SK-N-SH (cell line): ENCODE results near the gene RAPGEF1. TPM values are rescaled to one million over a fixed set of nuclear protein-coding genes. Genes with fewer than 3 reads are reported as not detected.

Experiments
- CTCF ChIA-PET: fragments of 300-600, 350-600 bp; formaldehyde crosslinking; extraction: SDS; loops from one replicate; lab custom pipeline; 2021; lab: Yijun Ruan, JAX
- POLR2A ChIA-PET: fragments of 350-600 bp; sonication (Branson Sonifier 250); formaldehyde crosslinking; extraction: SDS; loops from one replicate; lab custom pipeline; 2020; ENCODE audit warnings: antibody characterized with exemption, inconsistent platforms; lab: Yijun Ruan, JAX
- DNase-seq: peaks from one replicate; pipeline ENCODE4 v3.0.0; 2012
- H2AFZ ChIP-seq: fragments of 200-600 bp; sonication (generic); 2 replicates; pipeline ENCODE4 v1.8.1; 2016; ENCODE audit warnings: antibody characterized with exemption, mild to moderate bottlenecking, low read depth
- H3F3A ChIP-seq: fragments of 200-600 bp; sonication (generic); replicated peaks from 2 replicates; pipeline ENCODE3; 2016; ENCODE audit warnings: antibody characterized with exemption, mild to moderate bottlenecking; ENCODE audit not compliant: insufficient read depth
- H3K27ac ChIP-seq, 2 experiments: fragments of 200-500 bp in 1 of 2; fragments of 200-600 bp in 1 of 2; sonication (Bioruptor generic) in 1 of 2; sonication (generic), shearing (Covaris generic) in 1 of 2; 2 replicates each; pipeline versions ENCODE4 v1.5.1 to v1.6.1; 2014 to 2016; ENCODE audit warnings: low read depth in 2 of 2, inconsistent platforms in 1 of 2, low read length in 1 of 2, mild to moderate bottlenecking in 1 of 2, mixed read lengths in 1 of 2
- H3K27me3 ChIP-seq: fragments of 200-600 bp; sonication (generic), shearing (Covaris generic); 2 replicates; pipeline ENCODE4 v1.6.1; 2016; ENCODE audit warnings: mixed run types; ENCODE audit not compliant: insufficient read depth
- H3K36me3 ChIP-seq, 2 experiments: fragments of 200-500 bp in 1 of 2; fragments of 200-600 bp in 1 of 2; sonication (Bioruptor generic) in 1 of 2; sonication (generic) in 1 of 2; replicated peaks in 1 of 2; 2 replicates each; pipeline versions ENCODE3 to v1.5.1; 2014 to 2016; ENCODE audit warnings: low read length in 1 of 2, mild to moderate bottlenecking in 1 of 2; ENCODE audit not compliant: insufficient read depth in 2 of 2, control insufficient read depth in 1 of 2
- H3K4me1 ChIP-seq, 2 experiments: fragments of 200-500 bp in 1 of 2; fragments of 200-600 bp in 1 of 2; sonication (Bioruptor generic) in 1 of 2; sonication (generic), shearing (Covaris generic) in 1 of 2; 2 replicates each; pipeline versions ENCODE4 v1.5.1 to v1.6.1; 2014 to 2016; ENCODE audit warnings: low read depth in 1 of 2, low read length in 1 of 2, mixed run types in 1 of 2; ENCODE audit not compliant: insufficient read depth in 2 of 2, control insufficient read depth in 1 of 2
- H3K4me2 ChIP-seq: fragments of 200-600 bp; sonication (generic), shearing (Covaris generic); 2 replicates; pipeline ENCODE4 v1.6.1; 2017; ENCODE audit warnings: mixed run types
- H3K4me3 ChIP-seq, 2 experiments: fragments of 200-500 bp in 1 of 2; fragments of 200-600 bp in 1 of 2; sonication (Bioruptor generic) in 1 of 2; sonication (generic), shearing (Covaris generic) in 1 of 2; 2 replicates each; pipeline versions ENCODE4 v1.5.1 to v1.8.1; 2014 to 2016; ENCODE audit warnings: low read depth in 2 of 2, inconsistent platforms in 1 of 2, low read length in 1 of 2, mild to moderate bottlenecking in 1 of 2, mixed read lengths in 1 of 2, moderate library complexity in 1 of 2
- H3K79me2 ChIP-seq: fragments of 200-600 bp; sonication (generic); 2 replicates; pipeline ENCODE4 v1.8.1; 2017; ENCODE audit warnings: mild to moderate bottlenecking; ENCODE audit not compliant: insufficient read depth
- H3K9ac ChIP-seq: fragments of 200-600 bp; sonication (generic); 2 replicates; pipeline ENCODE4 v1.6.1; 2017; ENCODE audit warnings: mixed run types
- H3K9me2 ChIP-seq: fragments of 200-600 bp; sonication (generic); 2 replicates; pipeline ENCODE4 v1.6.1; 2017; ENCODE audit warnings: mixed run types
- H3K9me3 ChIP-seq: fragments of 200-600 bp; sonication (generic); 2 replicates; pipeline ENCODE4 v1.6.1; 2017; ENCODE audit warnings: mixed run types, mild to moderate bottlenecking, moderate library complexity
- H4K20me1 ChIP-seq: fragments of 200-600 bp; sonication (generic); 2 replicates; pipeline ENCODE4 v1.6.1; 2017; ENCODE audit warnings: mild to moderate bottlenecking, mixed run types; ENCODE audit not compliant: insufficient read depth
- EP300 ChIP-seq, 2 experiments: IDR thresholded peaks; 2 replicates each; pipeline versions ENCODE4 v1.4.0 to v1.6.1; 2012; ENCODE audit warnings: borderline replicate concordance in 1 of 2, low read depth in 1 of 2, low read length in 1 of 2
- EZH2phosphoT487 ChIP-seq: fragments of 200-600 bp; sonication (generic); IDR thresholded peaks from 2 replicates; pipeline ENCODE4 v1.6.1; 2017; ENCODE audit warnings: low read depth, mixed run types, mild to moderate bottlenecking, antibody characterized with exemption, moderate library complexity, borderline replicate concordance
- FOXM1 ChIP-seq: IDR thresholded peaks from 2 replicates; pipeline ENCODE4 v1.4.0; 2012; ENCODE audit warnings: low read depth, mild to moderate bottlenecking
- POLR2AphosphoS5 ChIP-seq: IDR thresholded peaks from 2 replicates; pipeline ENCODE4 v1.6.1; 2012; ENCODE audit warnings: low read depth, low read length
- RAD21 ChIP-seq: IDR thresholded peaks from 2 replicates; pipeline ENCODE4 v1.6.1; 2012; ENCODE audit warnings: mild to moderate bottlenecking, low read length
- TAF1 ChIP-seq: IDR thresholded peaks from 2 replicates; pipeline ENCODE4 v1.6.1; 2012; ENCODE audit warnings: low read depth, mild to moderate bottlenecking, low read length, moderate library complexity, borderline replicate concordance
- TEAD4 ChIP-seq: IDR thresholded peaks from 2 replicates; pipeline ENCODE4 v1.4.0; 2012; ENCODE audit warnings: mild to moderate bottlenecking, borderline replicate concordance; ENCODE audit not compliant: insufficient read depth
- YY1 ChIP-seq: IDR thresholded peaks from 2 replicates; pipeline ENCODE4 v1.4.0; 2012; ENCODE audit warnings: low read depth, mild to moderate bottlenecking
- WGBS: methylation state at CpG from one replicate; pipeline ENCODE4 v1.1.6; 2017; ENCODE audit warnings: low lambda C conversion rate; 5-methylcytosine and 5-hydroxymethylcytosine counted together
- polyA plus RNA-seq, 3 experiments: library from polyadenylated mRNA; depleted of rRNA; stranded (reverse); fragments of >200 nt; gene quantifications; 2 replicates each; pipeline ENCODE4 v1.2.3, GENCODE V29; 2012
- TF ChIP-seq, protein P1 (sequence below): fragments of 150-350 bp; IDR thresholded peaks from 2 replicates; pipeline ENCODE4 v1.6.1; 2017; ENCODE audit warnings: antibody characterized with exemption, low read length, low read depth, borderline replicate concordance
- TF ChIP-seq, protein P2 (sequence below): IDR thresholded peaks from 2 replicates; pipeline ENCODE4 v1.6.1; 2012; ENCODE audit warnings: mild to moderate bottlenecking, low read depth, low read length, moderate library complexity
- TF ChIP-seq, protein P3 (sequence below): fragments of 150-350 bp; IDR thresholded peaks from 2 replicates; pipeline ENCODE4 v1.6.1; 2016; ENCODE audit warnings: mild to moderate bottlenecking, low read depth, low read length
- TF ChIP-seq, protein P4 (sequence below): IDR thresholded peaks from 2 replicates; pipeline ENCODE4 v1.4.0; 2012; ENCODE audit warnings: low read depth
- TF ChIP-seq, protein P5 (sequence below): IDR thresholded peaks from 2 replicates; pipeline ENCODE4; 2012

The RAPGEF1 gene
- polyA plus RNA-seq, 1 of the 3 experiments (the other 2 are of a cell fraction): 26.2 TPM

DNA sequence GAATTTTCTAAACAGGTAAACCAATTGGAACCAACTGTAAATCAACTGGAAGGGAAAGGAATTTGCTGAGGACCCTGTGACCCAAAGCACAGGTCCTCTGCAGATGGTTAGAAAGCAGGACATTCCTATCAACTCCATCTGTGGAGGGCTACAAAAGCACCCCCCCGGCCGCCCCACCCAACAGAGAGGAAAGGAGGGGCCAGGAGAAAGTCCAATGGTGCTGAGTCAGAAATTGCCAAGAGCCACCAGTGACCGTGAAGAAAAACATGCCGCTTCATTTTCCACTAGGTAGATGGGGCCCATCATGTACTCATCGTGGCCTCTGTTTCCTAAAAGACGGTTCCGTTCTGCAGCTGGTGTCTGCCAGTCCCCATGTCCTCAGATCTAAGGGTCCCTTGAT is 66.3 kb downstream of the RAPGEF1 start (continued):
- TF ChIP-seq, protein P1, sequence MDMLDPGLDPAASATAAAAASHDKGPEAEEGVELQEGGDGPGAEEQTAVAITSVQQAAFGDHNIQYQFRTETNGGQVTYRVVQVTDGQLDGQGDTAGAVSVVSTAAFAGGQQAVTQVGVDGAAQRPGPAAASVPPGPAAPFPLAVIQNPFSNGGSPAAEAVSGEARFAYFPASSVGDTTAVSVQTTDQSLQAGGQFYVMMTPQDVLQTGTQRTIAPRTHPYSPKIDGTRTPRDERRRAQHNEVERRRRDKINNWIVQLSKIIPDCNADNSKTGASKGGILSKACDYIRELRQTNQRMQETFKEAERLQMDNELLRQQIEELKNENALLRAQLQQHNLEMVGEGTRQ: no peak
- TF ChIP-seq RAD21 (no peak), FOXM1 (no peak)

DNA sequence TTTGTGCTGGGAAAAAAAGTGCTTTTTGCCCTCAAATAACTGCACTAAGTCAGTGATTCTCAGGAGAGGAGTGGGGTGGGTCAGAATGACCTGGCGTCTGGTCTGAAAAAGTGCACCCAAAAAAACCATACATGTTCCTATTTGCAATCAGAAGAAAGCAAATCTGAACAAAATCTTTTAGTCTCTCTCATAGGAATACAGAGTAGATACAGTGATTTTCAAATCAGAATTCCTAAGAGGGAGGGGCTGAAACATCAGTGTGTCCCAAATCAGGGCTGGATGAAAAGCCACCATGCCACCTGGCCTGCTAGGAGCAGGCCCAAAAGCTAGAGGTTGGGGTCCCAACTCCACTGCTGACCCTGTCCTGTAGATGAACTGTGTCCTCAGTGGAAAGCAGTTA is 66.8 kb downstream of the RAPGEF1 start:
- Histone ChIP-seq H3K27ac (no peak overlapping the region), H3K4me3 (no peak overlapping the region), H2AFZ (no peak overlapping the region), H3K9me2 (no peaks in the 10 kb centered on the region), H3K4me2 (no peak overlapping the region), H3K9me3 (no peaks in the 10 kb centered on the region), H3K27me3 (no peaks in the 10 kb centered on the region), H3K9ac (no peak overlapping the region), H4K20me1 (peaks cover 75% of the 10 kb centered on the region), H3F3A (peaks cover 20% of the 10 kb centered on the region), H3K79me2 (peaks cover 52% of the 10 kb centered on the region), H3K36me3 (no peaks in the 10 kb centered on the region), H3K4me1 (peaks cover 39 to 45% of the 10 kb centered on the region in 2 experiments)
- CTCF ChIA-PET: interaction anchor here (0.6 to 1.4 kb wide), 3 partner anchors 10 to 433 kb away, joined by 3 to 6 read pairs (median 3); no protein-coding TSS in a partner anchor
- no peak for DNase-seq
- POLR2A ChIA-PET: no interaction called here
- TF ChIP-seq, protein P2, sequence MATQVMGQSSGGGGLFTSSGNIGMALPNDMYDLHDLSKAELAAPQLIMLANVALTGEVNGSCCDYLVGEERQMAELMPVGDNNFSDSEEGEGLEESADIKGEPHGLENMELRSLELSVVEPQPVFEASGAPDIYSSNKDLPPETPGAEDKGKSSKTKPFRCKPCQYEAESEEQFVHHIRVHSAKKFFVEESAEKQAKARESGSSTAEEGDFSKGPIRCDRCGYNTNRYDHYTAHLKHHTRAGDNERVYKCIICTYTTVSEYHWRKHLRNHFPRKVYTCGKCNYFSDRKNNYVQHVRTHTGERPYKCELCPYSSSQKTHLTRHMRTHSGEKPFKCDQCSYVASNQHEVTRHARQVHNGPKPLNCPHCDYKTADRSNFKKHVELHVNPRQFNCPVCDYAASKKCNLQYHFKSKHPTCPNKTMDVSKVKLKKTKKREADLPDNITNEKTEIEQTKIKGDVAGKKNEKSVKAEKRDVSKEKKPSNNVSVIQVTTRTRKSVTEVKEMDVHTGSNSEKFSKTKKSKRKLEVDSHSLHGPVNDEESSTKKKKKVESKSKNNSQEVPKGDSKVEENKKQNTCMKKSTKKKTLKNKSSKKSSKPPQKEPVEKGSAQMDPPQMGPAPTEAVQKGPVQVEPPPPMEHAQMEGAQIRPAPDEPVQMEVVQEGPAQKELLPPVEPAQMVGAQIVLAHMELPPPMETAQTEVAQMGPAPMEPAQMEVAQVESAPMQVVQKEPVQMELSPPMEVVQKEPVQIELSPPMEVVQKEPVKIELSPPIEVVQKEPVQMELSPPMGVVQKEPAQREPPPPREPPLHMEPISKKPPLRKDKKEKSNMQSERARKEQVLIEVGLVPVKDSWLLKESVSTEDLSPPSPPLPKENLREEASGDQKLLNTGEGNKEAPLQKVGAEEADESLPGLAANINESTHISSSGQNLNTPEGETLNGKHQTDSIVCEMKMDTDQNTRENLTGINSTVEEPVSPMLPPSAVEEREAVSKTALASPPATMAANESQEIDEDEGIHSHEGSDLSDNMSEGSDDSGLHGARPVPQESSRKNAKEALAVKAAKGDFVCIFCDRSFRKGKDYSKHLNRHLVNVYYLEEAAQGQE: no peak
- TF ChIP-seq EP300 (IDR thresholded peaks at IDR 0.05; ENCODE audit: borderline replicate concordance in 1 of 2, low read depth in 1 of 2, low read length in 1 of 2) (no peak), TEAD4 (no peak)
- TF ChIP-seq, protein P3, sequence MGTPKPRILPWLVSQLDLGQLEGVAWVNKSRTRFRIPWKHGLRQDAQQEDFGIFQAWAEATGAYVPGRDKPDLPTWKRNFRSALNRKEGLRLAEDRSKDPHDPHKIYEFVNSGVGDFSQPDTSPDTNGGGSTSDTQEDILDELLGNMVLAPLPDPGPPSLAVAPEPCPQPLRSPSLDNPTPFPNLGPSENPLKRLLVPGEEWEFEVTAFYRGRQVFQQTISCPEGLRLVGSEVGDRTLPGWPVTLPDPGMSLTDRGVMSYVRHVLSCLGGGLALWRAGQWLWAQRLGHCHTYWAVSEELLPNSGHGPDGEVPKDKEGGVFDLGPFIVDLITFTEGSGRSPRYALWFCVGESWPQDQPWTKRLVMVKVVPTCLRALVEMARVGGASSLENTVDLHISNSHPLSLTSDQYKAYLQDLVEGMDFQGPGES: no peak
- 95% methylated on average over 1 of the region's 1 CpG for WGBS

DNA sequence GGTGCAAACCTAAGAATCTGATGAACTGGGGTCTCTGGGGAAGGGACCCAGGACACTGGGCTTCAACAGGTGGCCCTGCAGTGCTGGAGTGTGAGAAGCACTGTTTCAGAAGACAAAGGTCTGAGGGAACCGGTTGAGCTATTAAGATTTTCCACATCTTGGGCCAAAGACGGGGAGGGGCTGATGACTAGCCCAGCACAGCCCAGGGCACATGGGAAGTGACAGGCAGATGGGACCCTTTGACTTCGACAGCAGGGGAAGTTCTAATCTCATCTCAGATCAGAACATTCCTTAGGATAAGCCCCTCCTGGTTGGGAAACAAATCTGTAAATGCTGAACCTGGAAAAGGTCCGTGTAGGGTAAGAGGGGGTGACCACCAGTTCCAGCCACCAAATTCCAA is 67.4 kb downstream of the RAPGEF1 start:
- H2AFZ ChIP-seq: no peak overlapping the region
- ChIA-PET POLR2A (no interaction called here), CTCF (interaction anchor here (0.6 to 1.4 kb wide), 5 partner anchors 10 to 433 kb away, joined by 3 to 6 read pairs (median 3); no protein-coding TSS in a partner anchor)
- H4K20me1 ChIP-seq: peaks cover 75% of the 10 kb centered on the region
- H3K27ac ChIP-seq: no peak overlapping the region
- H3K4me3 ChIP-seq: no peak overlapping the region
- peaks cover 39% of the 10 kb centered on the region in 2 experiments for H3K4me1 ChIP-seq
- H3K9me2 ChIP-seq: no peaks in the 10 kb centered on the region
- WGBS: 72% methylated on average over 4 of the region's 4 CpGs
- no peak overlapping the region for H3K4me2 ChIP-seq
- peaks cover 48% of the 10 kb centered on the region for H3K79me2 ChIP-seq
- H3K9me3 ChIP-seq: no peaks in the 10 kb centered on the region
- no peak overlapping the region for H3K9ac ChIP-seq
- H3K36me3 ChIP-seq: no peaks in the 10 kb centered on the region
- H3K27me3 ChIP-seq: no peaks in the 10 kb centered on the region
- no peak for DNase-seq
- H3F3A ChIP-seq: peaks cover 16% of the 10 kb centered on the region
- TF ChIP-seq, protein P2: no peak
- TF ChIP-seq, protein P4, sequence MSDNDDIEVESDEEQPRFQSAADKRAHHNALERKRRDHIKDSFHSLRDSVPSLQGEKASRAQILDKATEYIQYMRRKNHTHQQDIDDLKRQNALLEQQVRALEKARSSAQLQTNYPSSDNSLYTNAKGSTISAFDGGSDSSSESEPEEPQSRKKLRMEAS: no peak
- TF ChIP-seq TAF1: no peak
- no peak for TF ChIP-seq EZH2phosphoT487
- no peak for TF ChIP-seq YY1
- no peak for TF ChIP-seq EP300 (IDR thresholded peaks at IDR 0.05; ENCODE audit: borderline replicate concordance in 1 of 2, low read depth in 1 of 2, low read length in 1 of 2)
- TF ChIP-seq, protein P5, sequence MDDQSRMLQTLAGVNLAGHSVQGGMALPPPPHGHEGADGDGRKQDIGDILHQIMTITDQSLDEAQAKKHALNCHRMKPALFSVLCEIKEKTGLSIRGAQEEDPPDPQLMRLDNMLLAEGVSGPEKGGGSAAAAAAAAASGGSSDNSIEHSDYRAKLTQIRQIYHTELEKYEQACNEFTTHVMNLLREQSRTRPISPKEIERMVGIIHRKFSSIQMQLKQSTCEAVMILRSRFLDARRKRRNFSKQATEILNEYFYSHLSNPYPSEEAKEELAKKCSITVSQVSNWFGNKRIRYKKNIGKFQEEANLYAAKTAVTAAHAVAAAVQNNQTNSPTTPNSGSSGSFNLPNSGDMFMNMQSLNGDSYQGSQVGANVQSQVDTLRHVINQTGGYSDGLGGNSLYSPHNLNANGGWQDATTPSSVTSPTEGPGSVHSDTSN: no peak
- no peak for TF ChIP-seq TEAD4
- no peak for TF ChIP-seq POLR2AphosphoS5
